Airway epithelial cell (primary cell): Measurements from ENCODE around the gene VCAN. TPM values are rescaled to one million over a fixed set of nuclear protein-coding genes. Genes with fewer than 3 reads are reported as not detected.

Experiments
- total RNA-seq: library from RNA; depleted of rRNA; stranded (reverse); fragments of >200 nt; gene quantifications from 2 replicates; pipeline ENCODE4 v1.2.3, GENCODE V29; 2015

The VCAN gene
- total RNA-seq: 52.4 and 81.1 TPM in 2 replicates

GRCh38 chr5:83471405-83472212, at the start of gene VCAN:
VCAN (plus strand) TSS chr5:83471744; CDS start chr5:83483519, 11,775 bp downstream.

Other genes starting within 250 kb of the VCAN start
- not detected in 2 replicates for gene HAPLN1, start 249.1 kb downstream of the VCAN start, total RNA-seq